PC-3 (cell line): ENCODE results near the gene ZBTB7A.
"Not testable (repeated sequence)": the region's sequence is repeated elsewhere in the genome, so short reads cannot be mapped to it uniquely, and the experiment has no call there.

Source experiments
- CTCF ChIP-seq: fragments of 300-600 bp; sonication (generic); conservative IDR thresholded peaks from 2 replicates; pipeline ENCODE4 v1.5.1; 2017; ENCODE audit warnings: antibody characterized with exemption, low read depth, mild to moderate bottlenecking, low read length
- EZH2 ChIP-seq: fragments of 300-600 bp; sonication (generic); IDR thresholded peaks from one replicate; pipeline ENCODE4 v1.6.1; 2017; ENCODE audit warnings: antibody characterized with exemption, mild to moderate bottlenecking, low read length; ENCODE audit not compliant: unreplicated experiment
- EZH2phosphoT487 ChIP-seq: fragments of 300-600 bp; sonication (generic); IDR thresholded peaks from 2 replicates; pipeline ENCODE4 v1.6.1; 2018; ENCODE audit warnings: mild to moderate bottlenecking, antibody characterized with exemption, low read length, borderline replicate concordance

- TF ChIP-seq CTCF, EZH2, EZH2phosphoT487: not testable (repeated sequence)
Observed at GRCh38 chr19:4005436-4005835, 61.3 kb downstream of the ZBTB7A start.
